ENCODE data around the gene CYP24A1.

The CYP24A1 gene

DNA sequence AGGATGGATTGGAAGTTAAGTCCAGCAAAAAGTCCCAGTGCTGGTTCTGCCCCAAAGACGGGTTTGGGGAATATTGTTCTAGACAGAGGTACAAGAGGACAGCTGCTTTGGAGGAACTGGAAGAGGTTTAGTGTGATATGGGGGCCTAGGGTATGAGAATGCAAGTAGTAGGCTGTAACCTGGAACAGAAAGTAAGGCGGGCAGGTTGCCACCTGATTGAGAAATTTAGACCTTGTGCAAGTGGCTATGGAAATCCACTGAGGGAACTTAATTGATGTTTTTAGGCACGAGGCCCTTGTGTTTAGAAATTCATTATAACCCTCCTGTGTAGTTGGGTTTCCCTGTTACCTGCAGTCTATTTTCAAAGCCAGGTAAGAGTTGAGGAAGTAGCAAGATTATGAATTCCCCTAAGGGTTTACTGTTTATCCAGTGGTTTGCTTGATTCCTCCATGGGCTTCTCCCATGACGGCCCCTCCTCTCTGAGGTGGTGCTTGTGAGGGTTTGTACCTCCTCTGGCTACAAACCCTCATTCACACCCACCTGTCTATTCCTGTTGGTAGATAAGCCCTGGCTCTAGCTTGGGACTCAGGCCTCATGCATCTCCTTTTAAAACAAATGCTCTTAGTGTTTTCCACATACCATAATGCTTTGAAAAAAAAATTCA is 61.4 kb downstream of the CYP24A1 start:
- DNase-seq (ENCODE audit: low read depth): peak; percentile 44
- TF ChIP-seq, protein P1, sequence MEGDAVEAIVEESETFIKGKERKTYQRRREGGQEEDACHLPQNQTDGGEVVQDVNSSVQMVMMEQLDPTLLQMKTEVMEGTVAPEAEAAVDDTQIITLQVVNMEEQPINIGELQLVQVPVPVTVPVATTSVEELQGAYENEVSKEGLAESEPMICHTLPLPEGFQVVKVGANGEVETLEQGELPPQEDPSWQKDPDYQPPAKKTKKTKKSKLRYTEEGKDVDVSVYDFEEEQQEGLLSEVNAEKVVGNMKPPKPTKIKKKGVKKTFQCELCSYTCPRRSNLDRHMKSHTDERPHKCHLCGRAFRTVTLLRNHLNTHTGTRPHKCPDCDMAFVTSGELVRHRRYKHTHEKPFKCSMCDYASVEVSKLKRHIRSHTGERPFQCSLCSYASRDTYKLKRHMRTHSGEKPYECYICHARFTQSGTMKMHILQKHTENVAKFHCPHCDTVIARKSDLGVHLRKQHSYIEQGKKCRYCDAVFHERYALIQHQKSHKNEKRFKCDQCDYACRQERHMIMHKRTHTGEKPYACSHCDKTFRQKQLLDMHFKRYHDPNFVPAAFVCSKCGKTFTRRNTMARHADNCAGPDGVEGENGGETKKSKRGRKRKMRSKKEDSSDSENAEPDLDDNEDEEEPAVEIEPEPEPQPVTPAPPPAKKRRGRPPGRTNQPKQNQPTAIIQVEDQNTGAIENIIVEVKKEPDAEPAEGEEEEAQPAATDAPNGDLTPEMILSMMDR (IDR thresholded peaks at IDR 0.05; ENCODE audit: low read length, missing control alignments): no peak
- no peak overlapping the region for H3K4me3 ChIP-seq (replicated peaks; ENCODE audit: low read depth, low read length)

DNA sequence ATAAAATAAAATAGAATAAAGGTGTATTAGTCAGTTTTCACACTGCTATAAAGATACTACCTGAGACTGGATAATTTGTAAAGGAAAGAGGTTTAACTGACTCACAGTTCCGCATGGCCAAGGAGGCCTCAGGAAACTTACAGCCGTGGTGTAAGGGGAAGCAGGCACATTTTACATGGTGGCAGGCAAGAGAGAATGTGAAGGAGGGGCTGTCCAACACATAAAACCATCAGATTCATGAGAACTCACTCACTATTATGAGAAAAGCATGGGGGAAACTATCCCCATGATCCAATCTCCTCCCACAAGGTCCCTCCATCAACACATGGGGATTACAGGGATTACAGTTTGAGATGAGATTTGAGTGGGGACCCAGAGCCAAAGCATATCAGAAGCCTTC is 62.3 kb downstream of the CYP24A1 start:
- no peak overlapping the region for H3K4me3 ChIP-seq (replicated peaks; ENCODE audit: low read depth, low read length)
- no peak for DNase-seq (ENCODE audit: low read depth)
- TF ChIP-seq, protein P1 (IDR thresholded peaks at IDR 0.05; ENCODE audit: low read length, missing control alignments): no peak

DNA sequence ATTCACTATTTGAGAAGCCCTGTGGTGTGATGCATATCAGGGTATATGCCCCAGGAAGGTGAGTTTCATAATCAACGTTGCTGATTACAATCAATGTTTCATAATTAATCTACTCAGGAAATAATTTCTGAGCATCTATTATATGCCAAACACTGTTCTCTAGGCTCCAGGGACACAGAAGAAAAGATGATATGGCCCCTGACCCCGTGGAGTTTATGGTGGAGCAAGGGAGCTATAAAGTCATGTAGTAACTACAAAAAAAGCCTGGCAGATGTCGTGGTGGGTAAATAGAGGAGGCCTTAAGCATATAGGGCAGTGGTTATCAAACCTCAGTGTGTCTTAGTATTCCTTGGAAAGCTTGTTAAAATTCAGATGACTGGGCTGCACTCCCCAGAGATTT is 63.3 kb downstream of the CYP24A1 start:
- TF ChIP-seq, protein P1 (IDR thresholded peaks at IDR 0.05; ENCODE audit: low read length, missing control alignments): no peak
- DNase-seq (ENCODE audit: low read depth): no peak
- no peak overlapping the region for H3K4me3 ChIP-seq (replicated peaks; ENCODE audit: low read depth, low read length)

DNA sequence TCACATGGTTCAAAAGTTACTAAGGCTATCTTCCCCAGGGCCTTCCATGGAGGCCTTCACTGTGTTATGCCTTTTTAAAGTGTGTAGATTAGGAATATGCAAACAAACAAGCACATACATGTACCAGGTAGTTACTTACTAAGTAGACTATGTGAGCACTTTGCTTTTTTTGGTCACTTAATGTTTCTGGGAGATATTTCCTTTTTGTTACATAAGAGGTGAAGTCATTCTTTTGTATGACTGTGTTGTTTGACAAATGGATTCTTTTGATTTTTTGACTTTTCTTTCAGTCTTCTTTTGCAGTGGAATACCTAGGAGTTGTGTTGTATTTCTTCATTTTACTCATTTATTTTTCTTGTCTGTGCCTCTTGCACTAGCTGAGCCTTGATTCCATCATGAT is 63.7 kb downstream of the CYP24A1 start:
- TF ChIP-seq, protein P1 (IDR thresholded peaks at IDR 0.05; ENCODE audit: low read length, missing control alignments): no peak
- DNase-seq (ENCODE audit: low read depth): peak; percentile 16
- no peak overlapping the region for H3K4me3 ChIP-seq (replicated peaks; ENCODE audit: low read depth, low read length)

DNA sequence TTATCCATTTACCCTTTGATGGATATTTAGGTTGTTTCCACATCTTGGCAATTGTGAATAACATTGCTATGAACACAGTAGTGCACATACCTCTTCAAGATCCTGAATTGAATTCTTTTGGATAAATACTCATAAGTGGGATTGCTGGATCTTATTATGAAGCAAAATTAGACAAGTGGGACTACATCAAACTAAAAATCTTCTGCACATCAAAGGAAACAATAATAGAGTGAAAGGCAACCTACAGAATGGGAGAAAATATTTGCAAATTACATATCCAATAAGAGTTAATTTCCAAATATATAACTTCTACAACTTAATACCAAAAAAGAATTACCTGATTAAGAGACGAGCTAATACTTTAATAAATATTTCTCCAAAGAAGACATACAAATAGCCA is 65.0 kb downstream of the CYP24A1 start:
- TF ChIP-seq, protein P1 (IDR thresholded peaks at IDR 0.05; ENCODE audit: low read length, missing control alignments): no peak
- no peak overlapping the region for H3K4me3 ChIP-seq (replicated peaks; ENCODE audit: low read depth, low read length)
- no peak for DNase-seq (ENCODE audit: low read depth)

DNA sequence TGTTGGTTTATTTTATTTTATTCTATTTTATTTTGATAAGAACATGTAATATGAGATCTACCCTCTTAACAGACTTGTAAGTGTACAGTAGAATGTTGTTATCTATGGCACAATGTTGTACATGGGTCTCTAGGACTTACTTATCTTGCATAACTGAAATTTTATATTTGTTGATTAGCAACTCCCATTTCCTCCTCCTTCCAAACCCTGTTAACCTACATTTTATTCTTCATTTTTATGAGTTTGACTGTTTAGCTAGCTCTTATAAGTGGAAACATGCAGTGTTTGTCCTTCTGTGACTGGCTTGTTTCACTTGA is 65.5 kb downstream of the CYP24A1 start:
- TF ChIP-seq, protein P1 (IDR thresholded peaks at IDR 0.05; ENCODE audit: low read length, missing control alignments): no peak
- no peak for DNase-seq (ENCODE audit: low read depth)
- no peak overlapping the region for H3K4me3 ChIP-seq (replicated peaks; ENCODE audit: low read depth, low read length)

DNA sequence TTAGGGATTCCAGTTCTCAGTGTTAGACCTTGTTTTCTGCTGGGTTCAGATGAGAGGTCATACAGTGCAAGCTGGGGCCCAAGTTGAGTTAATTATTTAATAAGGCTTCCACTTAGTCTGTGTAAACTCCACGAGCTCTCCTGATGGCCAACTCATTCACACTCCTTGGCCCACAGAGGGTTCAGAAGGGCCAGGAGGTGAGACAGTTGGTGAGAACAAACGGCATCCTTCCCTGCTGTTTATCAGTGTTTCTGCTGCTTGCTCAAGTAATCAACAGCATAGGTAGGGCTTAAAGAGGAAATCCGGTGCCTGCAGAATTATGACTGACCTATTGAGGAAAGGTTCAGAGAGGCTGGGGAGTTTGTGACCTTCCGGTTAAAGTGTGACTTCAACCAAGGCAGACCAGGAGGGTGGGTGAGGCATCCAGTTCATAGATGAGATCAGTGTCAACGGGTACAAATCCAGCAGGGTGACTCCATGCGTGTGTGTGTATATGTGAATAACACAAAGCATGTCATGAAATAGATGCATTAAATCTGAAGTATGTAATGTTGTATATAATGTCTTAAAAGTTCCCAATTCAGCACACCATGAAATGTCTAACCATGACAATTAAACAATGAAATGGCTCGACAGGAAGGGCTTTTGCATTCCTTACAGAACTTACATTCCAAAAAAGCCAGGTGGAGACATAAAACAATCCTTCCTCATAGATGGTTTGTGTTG is 66.0 kb downstream of the CYP24A1 start:
- DNase-seq (ENCODE audit: low read depth): peak; percentile 13
- TF ChIP-seq, protein P1 (IDR thresholded peaks at IDR 0.05; ENCODE audit: low read length, missing control alignments): no peak
- H3K4me3 ChIP-seq (replicated peaks; ENCODE audit: low read depth, low read length): no peak overlapping the region

All from fibroblast of pulmonary artery (primary cell).